NCI-H774 (cell line): ENCODE data around the gene PTOV1.
"Not testable (repeated sequence)": the region's sequence is repeated elsewhere in the genome, so short reads cannot be mapped to it uniquely, and the experiment has no call there.

Experiments used
- DNase-seq: peaks from one replicate; lab custom pipeline; 2025; lab: John Stamatoyannopoulos, UW

PTOV1 gene

GRCh38 chr19:49817964-49818648 is 32.9 kb upstream of the PTOV1 start, which contains the start of gene MED25:
Gene MED25, plus strand, starts transcription at chr19:49818289. Its CDS starts 53 bp downstream, at chr19:49818342.
- peak; percentile 84 for DNase-seq

DNA sequence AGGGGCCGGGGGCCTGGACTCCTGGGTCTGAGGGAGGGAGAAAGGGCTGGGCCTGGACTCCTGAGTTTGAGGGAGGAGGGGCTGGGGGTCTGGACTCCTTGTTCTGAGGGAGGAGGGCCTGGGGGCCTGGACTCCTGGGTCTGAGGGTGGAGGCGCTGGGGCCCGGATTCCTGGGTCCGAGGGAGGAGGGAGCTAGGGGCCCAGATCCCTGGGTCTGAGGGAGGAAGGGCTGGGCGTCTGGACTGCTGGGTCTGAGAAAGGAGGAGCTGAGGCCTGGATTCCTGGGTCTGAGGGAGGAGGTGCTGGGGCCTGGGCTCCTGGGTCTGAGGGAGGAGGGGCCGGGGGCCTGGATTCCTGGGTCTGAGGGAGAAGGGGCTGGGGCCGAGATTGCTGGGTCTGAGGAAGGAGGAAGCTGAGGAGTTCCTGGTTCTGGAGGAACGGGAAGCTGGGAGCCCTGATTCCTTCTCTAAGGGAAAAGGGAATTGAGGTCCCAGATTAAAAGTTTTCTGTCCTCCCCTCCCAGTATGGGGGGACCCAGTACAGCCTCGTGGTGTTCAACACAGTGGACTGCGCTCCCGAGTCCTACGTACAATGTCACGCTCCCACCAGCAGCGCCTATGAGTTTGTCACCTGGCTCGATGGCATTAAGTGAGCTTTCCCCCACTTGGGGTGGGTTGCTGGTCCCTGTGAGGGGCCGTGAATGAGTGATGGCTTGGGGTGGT is 32.1 kb upstream of the PTOV1 start:
- no peak for DNase-seq

GRCh38 chr19:49819452-49820115 is 31.4 kb upstream of the PTOV1 start:
- DNase-seq, result not testable (repeated sequence)

DNA sequence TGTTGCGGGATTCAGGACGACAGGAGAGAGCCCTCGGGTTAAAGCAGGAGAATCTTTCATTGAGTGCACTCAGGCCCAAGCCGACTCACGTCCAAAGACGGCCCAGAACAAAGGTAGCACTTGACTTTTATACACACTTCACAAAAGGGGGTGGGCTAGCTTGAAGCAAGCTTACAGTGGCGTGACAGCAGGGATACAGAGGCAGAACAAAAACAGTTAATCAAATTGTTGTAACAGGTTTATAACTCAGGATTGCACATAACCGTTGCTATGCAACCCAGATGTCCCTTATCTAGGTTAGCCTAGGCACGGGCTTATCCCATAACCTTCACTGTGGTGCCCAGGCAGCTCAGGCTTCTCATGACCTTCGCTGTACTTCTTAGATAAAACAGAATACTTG is 30.8 kb upstream of the PTOV1 start:
- peak; percentile 58 for DNase-seq

- DNase-seq, result peak; percentile 86
These were observed 27.5 kb upstream of the PTOV1 start for GRCh38 chr19:49823472-49823871.

DNA sequence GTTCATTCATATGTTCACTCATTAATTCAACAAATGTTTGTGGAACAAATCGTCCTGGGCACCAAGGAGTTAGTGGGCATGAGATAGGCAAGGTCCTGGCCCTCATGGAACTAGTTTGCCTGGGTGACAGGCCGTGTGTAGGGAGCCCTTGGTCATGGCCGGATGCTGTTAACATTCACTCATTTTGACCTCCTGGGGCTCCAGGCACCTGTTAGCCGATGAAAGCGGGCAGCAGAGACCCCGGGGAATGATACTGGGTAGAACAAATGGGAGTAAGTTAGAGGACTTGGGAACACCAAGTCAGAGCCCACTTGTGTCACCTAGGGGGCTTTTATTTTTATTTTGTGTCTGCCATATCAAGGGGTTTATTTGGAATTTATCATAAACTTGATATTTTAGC is 26.3 kb upstream of the PTOV1 start:
- no peak for DNase-seq

GRCh38 chr19:49827034-49827433 is 23.9 kb upstream of the PTOV1 start:
- DNase-seq, result no peak

DNA sequence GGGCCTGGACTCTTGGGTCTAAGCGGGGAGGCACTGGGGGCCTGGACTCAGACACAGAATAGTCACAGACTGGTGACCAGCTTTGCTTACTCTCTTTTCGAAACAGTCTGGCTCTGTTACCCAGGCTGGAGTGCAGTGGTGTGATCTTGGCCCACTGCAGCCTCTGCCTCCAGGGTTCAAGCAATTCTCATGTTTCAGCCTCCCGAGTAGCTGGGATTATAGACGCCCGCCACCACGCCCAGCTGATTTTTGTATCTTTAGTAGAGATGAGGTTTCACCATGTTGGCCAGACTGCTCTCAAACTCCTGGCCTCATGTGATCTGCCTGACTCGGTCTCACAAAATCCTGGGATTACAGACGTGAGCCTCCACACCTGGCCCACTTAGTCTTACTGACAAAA is 21.8 kb upstream of the PTOV1 start:
- DNase-seq, result no peak

GRCh38 chr19:49829721-49830120 is 21.2 kb upstream of the PTOV1 start:
- no peak for DNase-seq

GRCh38 chr19:49830766-49831165 is 20.2 kb upstream of the PTOV1 start:
- no peak for DNase-seq

DNA sequence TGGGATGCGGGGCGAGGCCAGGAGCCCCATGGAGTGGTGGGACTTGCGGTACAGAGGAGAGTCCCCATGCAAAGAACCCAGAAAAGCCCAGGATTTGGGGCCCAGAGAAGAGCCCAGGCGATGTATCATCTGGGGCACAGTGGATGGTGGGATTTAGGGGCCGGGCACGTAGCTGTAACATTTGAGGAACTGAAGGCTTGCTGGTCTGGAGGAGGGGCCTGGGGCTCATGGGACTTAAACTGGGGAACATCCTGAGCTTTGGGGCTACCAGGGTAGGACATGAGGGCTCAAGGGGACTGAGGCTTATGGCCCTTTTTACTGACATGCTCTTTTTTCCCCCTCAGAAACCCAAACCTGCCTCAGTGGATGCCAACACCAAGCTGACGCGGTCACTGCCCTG is 19.4 kb upstream of the PTOV1 start:
- DNase-seq, result no peak

DNA sequence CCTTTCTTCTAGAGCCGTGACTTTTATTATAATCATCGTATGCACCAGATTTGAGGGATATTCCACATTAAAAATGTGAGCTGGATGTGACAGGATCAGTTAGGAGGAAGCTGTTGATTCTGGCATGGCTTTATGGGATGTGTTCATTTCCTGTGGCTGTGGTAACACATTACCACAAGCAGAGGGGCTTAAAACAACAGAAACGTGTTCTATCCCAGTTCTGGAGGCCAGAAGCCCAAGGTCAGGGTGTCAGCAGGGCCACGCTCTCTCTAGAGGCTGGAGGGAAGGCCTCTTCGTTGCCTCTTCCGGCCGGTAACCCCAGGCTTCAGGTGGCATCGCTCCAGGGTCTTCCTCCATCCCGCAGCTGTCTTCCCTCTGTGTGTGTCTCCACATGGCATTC is 18.4 kb upstream of the PTOV1 start:
- DNase-seq, result no peak

GRCh38 chr19:49833599-49833998 is 17.4 kb upstream of the PTOV1 start:
- no peak for DNase-seq

- no peak for DNase-seq
These were observed 15.4 kb upstream of the PTOV1 start for GRCh38 chr19:49835562-49835961.

DNA sequence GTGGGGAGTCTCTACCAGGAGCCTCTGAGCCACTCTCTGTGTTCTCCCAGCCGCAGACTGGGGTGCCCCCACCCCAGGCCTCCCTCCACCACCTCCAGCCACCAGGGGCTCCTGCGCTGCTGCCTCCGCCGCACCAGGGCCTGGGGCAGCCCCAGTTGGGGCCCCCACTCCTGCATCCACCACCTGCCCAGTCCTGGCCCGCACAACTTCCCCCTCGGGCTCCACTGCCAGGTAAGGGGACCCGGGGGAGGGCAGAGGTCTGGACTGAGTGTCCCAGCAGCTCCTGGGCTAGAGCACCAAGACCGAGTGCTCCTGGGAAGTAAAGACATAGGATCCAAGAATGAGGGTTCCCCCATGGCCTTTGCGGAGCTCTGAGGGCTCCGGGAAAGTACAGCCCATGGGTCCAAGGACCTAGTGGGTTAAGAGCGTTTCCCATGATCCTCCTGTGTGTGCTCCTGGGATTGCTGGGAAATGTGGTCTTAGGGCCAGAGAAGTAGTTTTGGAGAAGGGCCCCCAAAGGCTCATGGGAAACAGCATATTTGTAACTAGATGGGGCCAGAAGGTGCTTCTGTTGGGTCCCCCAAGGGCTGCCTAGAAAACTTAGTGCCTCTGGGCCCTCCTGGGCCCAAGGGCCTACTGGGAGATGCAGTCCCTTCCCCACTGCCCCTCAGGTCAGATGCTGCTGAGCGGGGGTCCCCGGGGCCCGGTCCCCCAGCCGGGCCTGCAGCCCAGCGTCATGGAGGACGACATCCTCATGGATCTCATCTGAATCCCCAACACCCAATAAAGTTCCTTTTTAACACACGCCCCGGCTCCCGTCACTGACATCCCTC is 14.6 kb upstream of the PTOV1 start:
- DNase-seq, result no peak

GRCh38 chr19:49837009-49837310 is 14.0 kb upstream of the PTOV1 start:
- DNase-seq, result no peak

DNA sequence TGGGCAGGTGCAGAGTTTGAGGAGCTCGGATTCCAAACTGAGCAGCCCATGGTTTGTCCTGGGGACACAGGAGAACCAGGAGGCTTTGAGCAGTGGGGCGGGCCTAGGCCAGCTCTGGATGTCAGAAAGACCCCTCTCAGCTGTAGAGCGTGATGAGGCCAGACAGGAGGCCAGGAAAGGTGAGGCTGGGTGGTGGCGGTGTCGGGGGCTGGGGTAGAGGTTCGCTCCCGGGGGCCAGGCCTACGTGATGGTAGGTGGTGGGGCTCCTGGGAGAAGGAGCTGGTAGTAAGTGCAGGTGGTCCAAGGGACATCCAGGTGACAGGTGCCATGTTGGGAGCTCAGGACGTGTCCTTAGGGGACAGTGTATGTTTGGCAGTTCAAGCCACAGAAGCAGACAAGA is 13.5 kb upstream of the PTOV1 start:
- no peak for DNase-seq

DNA sequence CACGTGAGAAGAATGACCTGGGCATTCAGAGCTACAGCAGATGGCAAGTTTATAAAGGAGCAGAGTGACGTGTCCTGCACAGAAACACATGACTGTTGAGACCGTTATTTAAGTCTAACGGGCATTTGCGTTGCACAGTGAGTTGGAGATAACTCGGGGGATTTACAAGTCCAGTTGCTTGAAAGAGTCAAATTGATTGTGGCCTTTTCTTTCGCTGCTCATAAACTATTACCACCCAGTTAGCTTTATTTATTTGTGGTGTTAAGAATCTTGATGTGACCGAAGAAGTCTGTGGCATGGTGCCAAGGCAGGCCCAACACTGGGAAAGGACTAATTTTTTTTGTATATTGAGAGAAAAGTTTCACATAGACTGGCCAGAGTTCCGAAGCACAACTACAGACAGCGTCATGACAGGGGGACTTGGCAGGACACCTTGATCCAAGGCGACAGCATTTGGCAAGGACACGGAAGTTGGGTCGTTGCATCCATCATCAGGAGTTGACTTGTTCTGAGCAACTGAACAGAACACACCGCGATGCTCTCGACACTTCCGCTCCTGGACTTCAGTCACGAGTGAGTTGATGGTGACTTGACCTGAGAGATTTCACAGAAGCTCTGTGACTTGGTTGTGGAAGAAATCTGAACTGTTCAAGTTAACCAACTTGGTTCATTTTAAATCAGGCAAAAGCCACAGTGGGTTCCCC is 11.9 kb upstream of the PTOV1 start:
- no peak for DNase-seq

- DNase-seq, result no peak
These were observed 11.2 kb upstream of the PTOV1 start for GRCh38 chr19:49839713-49840112.

DNA sequence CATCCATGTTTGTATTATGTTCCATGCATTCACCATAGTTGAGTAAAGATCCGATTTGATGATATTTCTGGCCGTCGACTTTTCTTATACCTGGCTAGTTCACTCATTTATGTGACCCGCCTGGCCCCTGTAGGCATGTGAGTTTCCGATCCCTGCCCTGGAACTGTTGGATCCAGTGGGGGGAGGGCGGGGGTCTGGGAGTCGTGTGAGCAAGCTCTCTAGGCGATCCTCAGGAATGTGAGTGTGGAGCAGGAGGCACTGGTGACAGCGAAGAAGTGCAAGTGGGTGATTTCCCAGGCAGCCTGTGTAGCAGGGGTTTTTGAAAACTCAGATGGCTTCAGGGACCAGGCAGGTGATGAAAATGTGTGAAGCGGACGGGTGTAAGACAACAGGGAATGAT is 10.6 kb upstream of the PTOV1 start:
- DNase-seq, result no peak

GRCh38 chr19:49840736-49841249 is 10.2 kb upstream of the PTOV1 start:
- DNase-seq, result no peak

- DNase-seq, result no peak
These were observed 7.7 kb upstream of the PTOV1 start for GRCh38 chr19:49843265-49843664.
